ENCODE results near the gene ADCYAP1. TPM values are rescaled to one million over a fixed set of nuclear protein-coding genes. Genes with fewer than 3 reads are reported as not detected.

ADCYAP1 gene
- total RNA-seq, 1 donor from 2014 or later = 0.19 TPM

GRCh38 chr18:911486-911885 is 6.8 kb downstream of the ADCYAP1 start:
- no peak for DNase-seq
- no peaks in the 10 kb centered on the region for H3K36me3 ChIP-seq
- no peaks in the 10 kb centered on the region for H3K9me3 ChIP-seq (replicated peaks)
- peaks cover 88% of the 10 kb centered on the region for H3K27me3 ChIP-seq (ENCODE audit: low read depth)
- no peak overlapping the region for H3K27ac ChIP-seq (replicated peaks)
- intact Hi-C loops (cut with micrococcal nuclease) = no loop called here
- peaks cover 30% of the 10 kb centered on the region for H3K4me1 ChIP-seq
- TF ChIP-seq CTCF (IDR thresholded peaks at IDR 0.05; ENCODE audit: borderline replicate concordance) = no peak
- H3K4me3 ChIP-seq = no peak overlapping the region

GRCh38 chr18:916562-916961 is 11.9 kb downstream of the ADCYAP1 start:
- Histone ChIP-seq H3K4me1 (no peaks in the 10 kb centered on the region), H3K36me3 (no peaks in the 10 kb centered on the region), H3K4me3 (no peak overlapping the region), H3K27me3 (ENCODE audit: low read depth) (peaks cover 56% of the 10 kb centered on the region), H3K27ac (replicated peaks) (no peak overlapping the region), H3K9me3 (replicated peaks) (no peaks in the 10 kb centered on the region)
- intact Hi-C loops (cut with micrococcal nuclease) = no loop called here
- TF ChIP-seq CTCF (IDR thresholded peaks at IDR 0.05; ENCODE audit: borderline replicate concordance) = no peak
- no peak for DNase-seq

GRCh38 chr18:919078-919477 is 14.4 kb downstream of the ADCYAP1 start:
- Histone ChIP-seq H3K9me3 (replicated peaks) (no peaks in the 10 kb centered on the region), H3K36me3 (no peaks in the 10 kb centered on the region), H3K27me3 (ENCODE audit: low read depth) (peaks cover 43% of the 10 kb centered on the region), H3K27ac (replicated peaks) (no peak overlapping the region), H3K4me1 (no peaks in the 10 kb centered on the region), H3K4me3 (no peak overlapping the region)
- intact Hi-C loops (cut with micrococcal nuclease) = no loop called here
- DNase-seq = no peak
- no peak for TF ChIP-seq CTCF (IDR thresholded peaks at IDR 0.05; ENCODE audit: borderline replicate concordance)

GRCh38 chr18:923144-923866 is 18.6 kb downstream of the ADCYAP1 start:
- no peak overlapping the region for H3K4me3 ChIP-seq
- intact Hi-C loops (cut with micrococcal nuclease) = no loop called here
- no peak for DNase-seq
- no peaks in the 10 kb centered on the region for H3K36me3 ChIP-seq
- TF ChIP-seq CTCF (IDR thresholded peaks at IDR 0.05; ENCODE audit: borderline replicate concordance) = no peak
- no peaks in the 10 kb centered on the region for H3K4me1 ChIP-seq
- H3K27ac ChIP-seq (replicated peaks) = no peak overlapping the region
- no peaks in the 10 kb centered on the region for H3K9me3 ChIP-seq (replicated peaks)
- H3K27me3 ChIP-seq (ENCODE audit: low read depth) = peaks cover 34% of the 10 kb centered on the region

GRCh38 chr18:924987-925386 is 20.3 kb downstream of the ADCYAP1 start:
- TF ChIP-seq CTCF (IDR thresholded peaks at IDR 0.05; ENCODE audit: borderline replicate concordance) = no peak
- H3K4me3 ChIP-seq = no peak overlapping the region
- H3K9me3 ChIP-seq (replicated peaks) = no peaks in the 10 kb centered on the region
- peaks cover 27% of the 10 kb centered on the region for H3K27me3 ChIP-seq (ENCODE audit: low read depth)
- no peaks in the 10 kb centered on the region for H3K36me3 ChIP-seq
- DNase-seq = no peak
- intact Hi-C loops (cut with micrococcal nuclease) = no loop called here
- H3K27ac ChIP-seq (replicated peaks) = no peak overlapping the region
- H3K4me1 ChIP-seq = no peaks in the 10 kb centered on the region
